COLO829 (cell line): Measurements from ENCODE around the gene C12orf57.

Experiments used
- DNase-seq: peaks from one replicate; pipeline ENCODE4 v3.0.0; 2012; ENCODE audit warnings: low spot score

Gene C12orf57

GRCh38 chr12:6953442-6954315 lies 9.9 kb downstream of the C12orf57 start:
- DNase-seq: no peak

- no peak for DNase-seq
Observed at GRCh38 chr12:6954316-6955107, 10.7 kb downstream of the C12orf57 start.

GRCh38 chr12:6955108-6956020 lies 11.5 kb downstream of the C12orf57 start:
- no peak for DNase-seq

GRCh38 chr12:6956021-6956727 lies 12.4 kb downstream of the C12orf57 start:
- no peak for DNase-seq

GRCh38 chr12:6957151-6957701 lies 13.4 kb downstream of the C12orf57 start:
- DNase-seq: no peak

GRCh38 chr12:6957741-6958608 lies 14.2 kb downstream of the C12orf57 start:
- no peak for DNase-seq

GRCh38 chr12:6958609-6959057 lies 14.8 kb downstream of the C12orf57 start:
- DNase-seq: no peak

GRCh38 chr12:6959058-6959804 lies 15.4 kb downstream of the C12orf57 start:
- DNase-seq: no peak

GRCh38 chr12:6959805-6960592 lies 16.2 kb downstream of the C12orf57 start:
- DNase-seq: no peak

GRCh38 chr12:6960593-6961277 lies 16.9 kb downstream of the C12orf57 start:
- peak; percentile 18 for DNase-seq

- DNase-seq: peak; percentile 69
Observed at GRCh38 chr12:6961278-6961694, 17.5 kb downstream of the C12orf57 start.

GRCh38 chr12:6961695-6962284 lies 18.0 kb downstream of the C12orf57 start:
- DNase-seq: peak; percentile 76

GRCh38 chr12:6962285-6963015 lies 18.6 kb downstream of the C12orf57 start:
- DNase-seq: no peak

- no peak for DNase-seq
Observed at GRCh38 chr12:6963016-6963731, 19.4 kb downstream of the C12orf57 start.

GRCh38 chr12:6963791-6964413 lies 20.1 kb downstream of the C12orf57 start:
- no peak for DNase-seq
